ENCODE results near the gene CPAMD8. TPM values are rescaled to one million over a fixed set of nuclear protein-coding genes. Genes with fewer than 3 reads are reported as not detected.

Gene CPAMD8
- 10 to 100 TPM in 2 of 4 donors, 1 to 10 TPM in 2; 4.7 to 39.6 (median 11.2) TPM for total RNA-seq

GRCh38 chr19:17026706-17027534, at the start of gene CPAMD8:
Gene CPAMD8, minus strand, starts transcription at chr19:17026810. Its CDS starts 168 bp downstream, at chr19:17026642.
- TF ChIP-seq, protein P1, sequence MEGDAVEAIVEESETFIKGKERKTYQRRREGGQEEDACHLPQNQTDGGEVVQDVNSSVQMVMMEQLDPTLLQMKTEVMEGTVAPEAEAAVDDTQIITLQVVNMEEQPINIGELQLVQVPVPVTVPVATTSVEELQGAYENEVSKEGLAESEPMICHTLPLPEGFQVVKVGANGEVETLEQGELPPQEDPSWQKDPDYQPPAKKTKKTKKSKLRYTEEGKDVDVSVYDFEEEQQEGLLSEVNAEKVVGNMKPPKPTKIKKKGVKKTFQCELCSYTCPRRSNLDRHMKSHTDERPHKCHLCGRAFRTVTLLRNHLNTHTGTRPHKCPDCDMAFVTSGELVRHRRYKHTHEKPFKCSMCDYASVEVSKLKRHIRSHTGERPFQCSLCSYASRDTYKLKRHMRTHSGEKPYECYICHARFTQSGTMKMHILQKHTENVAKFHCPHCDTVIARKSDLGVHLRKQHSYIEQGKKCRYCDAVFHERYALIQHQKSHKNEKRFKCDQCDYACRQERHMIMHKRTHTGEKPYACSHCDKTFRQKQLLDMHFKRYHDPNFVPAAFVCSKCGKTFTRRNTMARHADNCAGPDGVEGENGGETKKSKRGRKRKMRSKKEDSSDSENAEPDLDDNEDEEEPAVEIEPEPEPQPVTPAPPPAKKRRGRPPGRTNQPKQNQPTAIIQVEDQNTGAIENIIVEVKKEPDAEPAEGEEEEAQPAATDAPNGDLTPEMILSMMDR (IDR thresholded peaks at IDR 0.05): no peak
- no peak for DNase-seq (ENCODE audit: low spot score)
- no peak for ATAC-seq (ENCODE audit: low FRiP score)

DNA sequence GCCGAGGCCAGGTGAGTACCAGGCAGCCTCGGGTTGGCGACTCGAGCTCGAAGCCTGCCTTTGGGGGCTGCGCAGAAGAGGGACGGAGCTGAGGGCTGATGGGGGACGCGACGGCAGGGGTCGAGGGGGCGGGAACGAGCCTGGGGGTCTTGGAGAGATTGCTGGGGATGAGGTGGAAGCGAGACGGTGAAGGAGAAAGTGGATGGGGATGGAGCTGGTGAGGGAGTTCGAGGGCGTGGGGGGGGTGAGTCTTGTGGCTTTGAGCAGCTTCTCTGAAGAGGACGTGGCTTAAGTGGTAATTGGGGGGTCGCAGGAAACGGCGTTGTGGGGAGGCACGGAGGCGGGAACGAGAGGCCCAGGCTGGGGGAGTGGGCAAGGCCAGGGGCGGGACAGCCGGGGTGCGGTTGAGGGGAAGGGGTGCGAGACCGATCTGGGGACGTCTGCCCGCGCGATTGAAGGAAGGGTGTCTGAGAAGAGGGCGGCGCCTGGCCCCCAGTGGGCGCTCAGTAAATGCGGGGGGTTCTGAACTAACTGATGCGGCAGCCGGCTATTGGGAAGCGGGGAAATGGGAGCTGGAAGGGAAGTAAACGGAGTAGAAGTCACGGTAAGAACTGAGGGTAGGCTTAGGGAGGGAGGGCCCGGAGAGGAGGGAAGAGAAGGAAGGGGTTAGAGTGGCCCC, 49.4 kb upstream of the CPAMD8 start:
- no peak for ATAC-seq (ENCODE audit: low FRiP score)
- DNase-seq (ENCODE audit: low spot score): no peak
- TF ChIP-seq, protein P1 (IDR thresholded peaks at IDR 0.05): no peak

- DNase-seq (ENCODE audit: low spot score) (peak; percentile 93), ATAC-seq (ENCODE audit: low FRiP score) (peak; percentile 98)
- TF ChIP-seq, protein P1 (IDR thresholded peaks at IDR 0.05): no peak
Measured at GRCh38 chr19:17075035-17075863, 48.6 kb upstream of the CPAMD8 start, which contains the start of the genes HAUS8 and MYO9B. Gene HAUS8, minus strand, starts transcription at chr19:17075452. Its CDS starts 30 bp downstream, at chr19:17075422. Gene MYO9B, plus strand, starts transcription at chr19:17075777. Its CDS starts 25,941 bp downstream, at chr19:17101718.

DNA sequence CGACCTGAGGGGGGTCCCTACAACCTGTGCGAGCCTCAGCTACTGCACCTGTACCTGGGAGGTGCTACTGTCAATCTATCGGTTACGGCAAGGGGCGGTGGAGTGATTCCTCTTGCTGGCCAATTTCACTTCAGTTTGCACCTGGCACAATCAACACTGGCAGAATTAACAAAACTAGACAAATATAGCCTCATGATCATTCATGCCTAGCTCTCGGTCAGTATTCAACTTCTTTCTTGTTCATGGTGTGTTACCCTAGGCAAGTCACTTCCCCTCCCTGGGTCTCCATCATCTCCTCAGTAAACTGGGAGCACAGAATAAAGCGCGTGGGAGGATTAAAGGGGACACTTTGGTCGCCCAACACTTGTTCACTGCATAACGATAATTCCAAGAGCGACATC, 48.0 kb upstream of the CPAMD8 start:
- ATAC-seq (ENCODE audit: low FRiP score) (no peak), DNase-seq (ENCODE audit: low spot score) (no peak)
- TF ChIP-seq, protein P1 (IDR thresholded peaks at IDR 0.05): no peak

DNA sequence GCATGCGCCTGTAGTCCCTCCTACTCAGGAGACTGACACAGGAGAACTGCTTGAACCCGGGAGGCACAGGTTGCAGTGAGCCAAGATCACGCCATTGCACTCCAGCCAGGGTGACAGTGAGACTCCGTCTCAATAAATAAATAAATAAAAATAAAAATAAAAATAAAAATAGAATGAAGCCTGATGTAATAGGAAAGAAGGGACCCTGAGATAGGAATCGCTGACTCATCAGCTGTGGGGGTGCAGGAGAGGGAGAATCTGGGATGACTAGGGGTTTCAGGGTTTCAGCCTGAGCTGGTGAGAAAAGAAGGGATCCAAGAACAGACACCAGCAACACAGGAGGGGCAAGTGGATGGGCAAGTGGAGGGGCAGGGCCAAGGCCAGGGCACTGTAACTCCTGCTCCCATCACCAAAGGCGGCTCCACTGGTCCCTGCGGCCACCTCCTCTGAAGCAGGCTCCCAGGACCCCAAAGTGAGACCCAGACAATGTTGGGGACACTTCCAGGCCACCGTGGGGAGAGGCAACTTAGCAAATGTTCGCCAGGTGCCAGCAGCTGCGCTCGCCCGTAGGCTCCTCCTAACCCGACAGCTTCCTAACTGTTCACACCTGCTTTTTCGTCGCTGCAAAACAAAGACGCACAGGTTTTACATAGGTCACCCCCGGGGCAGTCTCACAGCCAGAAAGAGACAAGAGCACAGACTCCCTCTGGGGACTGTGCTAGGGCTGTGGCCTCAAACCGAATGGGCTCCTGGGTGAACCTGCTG, 47.4 kb upstream of the CPAMD8 start:
- ATAC-seq (ENCODE audit: low FRiP score) (no peak), DNase-seq (ENCODE audit: low spot score) (no peak)
- TF ChIP-seq, protein P1 (IDR thresholded peaks at IDR 0.05): no peak

GRCh38 chr19:17070912-17071311, 44.3 kb upstream of the CPAMD8 start:
- TF ChIP-seq, protein P1 (IDR thresholded peaks at IDR 0.05): no peak
- ATAC-seq (ENCODE audit: low FRiP score) (no peak), DNase-seq (ENCODE audit: low spot score) (no peak)

Data from omental fat pad (tissue), 4 donors.